ENCODE data around the gene STRAP.

The STRAP gene

DNA sequence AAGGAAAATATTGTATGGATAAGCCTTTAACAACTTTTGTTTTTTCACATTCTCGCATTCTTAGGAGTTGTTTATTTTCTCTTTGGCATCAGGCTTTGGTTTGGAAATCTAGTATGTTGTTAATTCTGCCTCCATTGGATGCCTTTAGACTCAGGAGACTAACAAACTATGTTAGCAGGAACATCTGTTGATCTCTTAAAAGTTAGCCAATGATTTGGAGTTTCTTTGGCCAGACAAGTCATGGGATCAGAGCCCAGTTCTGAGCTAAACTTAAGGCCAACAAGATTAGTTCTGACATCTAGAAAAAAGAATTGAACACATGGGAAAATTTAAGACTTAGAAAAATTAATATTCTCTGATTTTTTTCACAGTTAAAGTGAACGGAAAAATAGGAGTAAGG is 35.3 kb upstream of the STRAP start:
- no peaks in the 10 kb centered on the region for H3K27me3 ChIP-seq (replicated peaks; ENCODE audit: insufficient read depth, low read length)
- no peaks in the 10 kb centered on the region for H3F3A ChIP-seq (ENCODE audit: insufficient read depth, low read length)
- H4K20me1 ChIP-seq (ENCODE audit: insufficient read depth, low read length) = no peaks in the 10 kb centered on the region
- no peaks in the 10 kb centered on the region for H3K9me2 ChIP-seq (replicated peaks; ENCODE audit: insufficient read depth, low read length)
- no peaks in the 10 kb centered on the region for H3K36me3 ChIP-seq (replicated peaks; ENCODE audit: insufficient read depth, low read length)
- DNase-seq = no peak
- no peaks in the 10 kb centered on the region for H3K4me1 ChIP-seq (ENCODE audit: low read length)
- H3K79me2 ChIP-seq (ENCODE audit: low read length) = no peaks in the 10 kb centered on the region
- no peak overlapping the region for H3K4me3 ChIP-seq (ENCODE audit: low read length)
- no peaks in the 10 kb centered on the region for H3K9me3 ChIP-seq (replicated peaks; ENCODE audit: insufficient read depth, low read length)
- H3K27ac ChIP-seq (ENCODE audit: low read length) = no peak overlapping the region
- no peak for TF ChIP-seq EZH2 (optimal IDR thresholded peaks at IDR 0.05; ENCODE audit: low read depth, low read length)
- no peak overlapping the region for H2AFZ ChIP-seq (ENCODE audit: low read length)
- no peak overlapping the region for H3K4me2 ChIP-seq (ENCODE audit: low read depth, low read length)
- no peak overlapping the region for H3K9ac ChIP-seq (ENCODE audit: low read length)

GRCh38 chr12:15848606-15849005 is 33.6 kb upstream of the STRAP start:
- no peak overlapping the region for H2AFZ ChIP-seq (ENCODE audit: low read length)
- TF ChIP-seq EZH2 (optimal IDR thresholded peaks at IDR 0.05; ENCODE audit: low read depth, low read length) (no peak), EZH2phosphoT487 (IDR thresholded peaks at IDR 0.05; ENCODE audit: low read length) (no peak)
- TF ChIP-seq, protein P1, sequence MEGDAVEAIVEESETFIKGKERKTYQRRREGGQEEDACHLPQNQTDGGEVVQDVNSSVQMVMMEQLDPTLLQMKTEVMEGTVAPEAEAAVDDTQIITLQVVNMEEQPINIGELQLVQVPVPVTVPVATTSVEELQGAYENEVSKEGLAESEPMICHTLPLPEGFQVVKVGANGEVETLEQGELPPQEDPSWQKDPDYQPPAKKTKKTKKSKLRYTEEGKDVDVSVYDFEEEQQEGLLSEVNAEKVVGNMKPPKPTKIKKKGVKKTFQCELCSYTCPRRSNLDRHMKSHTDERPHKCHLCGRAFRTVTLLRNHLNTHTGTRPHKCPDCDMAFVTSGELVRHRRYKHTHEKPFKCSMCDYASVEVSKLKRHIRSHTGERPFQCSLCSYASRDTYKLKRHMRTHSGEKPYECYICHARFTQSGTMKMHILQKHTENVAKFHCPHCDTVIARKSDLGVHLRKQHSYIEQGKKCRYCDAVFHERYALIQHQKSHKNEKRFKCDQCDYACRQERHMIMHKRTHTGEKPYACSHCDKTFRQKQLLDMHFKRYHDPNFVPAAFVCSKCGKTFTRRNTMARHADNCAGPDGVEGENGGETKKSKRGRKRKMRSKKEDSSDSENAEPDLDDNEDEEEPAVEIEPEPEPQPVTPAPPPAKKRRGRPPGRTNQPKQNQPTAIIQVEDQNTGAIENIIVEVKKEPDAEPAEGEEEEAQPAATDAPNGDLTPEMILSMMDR (IDR thresholded peaks at IDR 0.05; ENCODE audit: low read length) = no peak
- H3K4me2 ChIP-seq (ENCODE audit: low read depth, low read length) = no peak overlapping the region
- H3K9me3 ChIP-seq (replicated peaks; ENCODE audit: insufficient read depth, low read length) = no peaks in the 10 kb centered on the region
- H3K27me3 ChIP-seq (replicated peaks; ENCODE audit: insufficient read depth, low read length) = no peaks in the 10 kb centered on the region
- DNase-seq = no peak
- no peaks in the 10 kb centered on the region for H3F3A ChIP-seq (ENCODE audit: insufficient read depth, low read length)
- no peaks in the 10 kb centered on the region for H3K4me1 ChIP-seq (ENCODE audit: low read length)
- H3K27ac ChIP-seq (ENCODE audit: low read length) = no peak overlapping the region
- no peak overlapping the region for H3K4me3 ChIP-seq (ENCODE audit: low read length)
- H3K9ac ChIP-seq (ENCODE audit: low read length) = no peak overlapping the region
- no peaks in the 10 kb centered on the region for H3K36me3 ChIP-seq (replicated peaks; ENCODE audit: insufficient read depth, low read length)
- no peaks in the 10 kb centered on the region for H3K9me2 ChIP-seq (replicated peaks; ENCODE audit: insufficient read depth, low read length)
- H4K20me1 ChIP-seq (ENCODE audit: insufficient read depth, low read length) = no peaks in the 10 kb centered on the region
- no peaks in the 10 kb centered on the region for H3K79me2 ChIP-seq (ENCODE audit: low read length)

GRCh38 chr12:15851045-15851620 is 31.1 kb upstream of the STRAP start:
- Histone ChIP-seq H3K36me3 (replicated peaks; ENCODE audit: insufficient read depth, low read length) (no peaks in the 10 kb centered on the region), H3K9me3 (replicated peaks; ENCODE audit: insufficient read depth, low read length) (no peaks in the 10 kb centered on the region), H3K9ac (ENCODE audit: low read length) (no peak overlapping the region), H2AFZ (ENCODE audit: low read length) (no peak overlapping the region), H3K9me2 (replicated peaks; ENCODE audit: insufficient read depth, low read length) (no peaks in the 10 kb centered on the region), H4K20me1 (ENCODE audit: insufficient read depth, low read length) (no peaks in the 10 kb centered on the region), H3K4me3 (ENCODE audit: low read length) (no peak overlapping the region), H3K27me3 (replicated peaks; ENCODE audit: insufficient read depth, low read length) (no peaks in the 10 kb centered on the region), H3F3A (ENCODE audit: insufficient read depth, low read length) (no peaks in the 10 kb centered on the region), H3K79me2 (ENCODE audit: low read length) (no peaks in the 10 kb centered on the region), H3K4me2 (ENCODE audit: low read depth, low read length) (no peak overlapping the region), H3K27ac (ENCODE audit: low read length) (no peak overlapping the region), H3K4me1 (ENCODE audit: low read length) (no peaks in the 10 kb centered on the region)
- DNase-seq = no peak
- TF ChIP-seq EZH2phosphoT487 (IDR thresholded peaks at IDR 0.05; ENCODE audit: low read length) (no peak), EZH2 (optimal IDR thresholded peaks at IDR 0.05; ENCODE audit: low read depth, low read length) (no peak)
- TF ChIP-seq, protein P1 (IDR thresholded peaks at IDR 0.05; ENCODE audit: low read length) = no peak

- no peaks in the 10 kb centered on the region for H3F3A ChIP-seq (ENCODE audit: insufficient read depth, low read length)
- H3K9me3 ChIP-seq (replicated peaks; ENCODE audit: insufficient read depth, low read length) = no peaks in the 10 kb centered on the region
- H3K9me2 ChIP-seq (replicated peaks; ENCODE audit: insufficient read depth, low read length) = no peaks in the 10 kb centered on the region
- H4K20me1 ChIP-seq (ENCODE audit: insufficient read depth, low read length) = no peaks in the 10 kb centered on the region
- no peak overlapping the region for H3K9ac ChIP-seq (ENCODE audit: low read length)
- H3K27me3 ChIP-seq (replicated peaks; ENCODE audit: insufficient read depth, low read length) = no peaks in the 10 kb centered on the region
- no peak overlapping the region for H2AFZ ChIP-seq (ENCODE audit: low read length)
- no peak overlapping the region for H3K4me2 ChIP-seq (ENCODE audit: low read depth, low read length)
- no peaks in the 10 kb centered on the region for H3K36me3 ChIP-seq (replicated peaks; ENCODE audit: insufficient read depth, low read length)
- TF ChIP-seq, protein P1 (IDR thresholded peaks at IDR 0.05; ENCODE audit: low read length) = no peak
- TF ChIP-seq EZH2 (optimal IDR thresholded peaks at IDR 0.05; ENCODE audit: low read depth, low read length) (no peak), EZH2phosphoT487 (IDR thresholded peaks at IDR 0.05; ENCODE audit: low read length) (no peak)
- H3K27ac ChIP-seq (ENCODE audit: low read length) = no peak overlapping the region
- no peaks in the 10 kb centered on the region for H3K79me2 ChIP-seq (ENCODE audit: low read length)
- no peak overlapping the region for H3K4me3 ChIP-seq (ENCODE audit: low read length)
- H3K4me1 ChIP-seq (ENCODE audit: low read length) = no peaks in the 10 kb centered on the region
- no peak for DNase-seq
Observed at GRCh38 chr12:15851919-15852318, 30.3 kb upstream of the STRAP start.
